ENCODE measurements around the gene ZSCAN12. TPM values are rescaled to one million over a fixed set of nuclear protein-coding genes. Genes with fewer than 3 reads are reported as not detected.

Gene ZSCAN12
- 3.2 and 4.2 TPM in 2 replicates for total RNA-seq

GRCh38 chr6:28399350-28400121 lies at the start of gene ZSCAN12:
Gene ZSCAN12, minus strand, starts transcription at chr6:28399747. Its CDS starts 1,342 bp downstream, at chr6:28398405.

GRCh38 chr6:28443112-28443773 lies 43.7 kb upstream of the ZSCAN12 start, which contains the start of gene ZSCAN23:
Gene ZSCAN23, minus strand, starts transcription at chr6:28443491. Its CDS starts 7,225 bp downstream, at chr6:28436266.

DNA sequence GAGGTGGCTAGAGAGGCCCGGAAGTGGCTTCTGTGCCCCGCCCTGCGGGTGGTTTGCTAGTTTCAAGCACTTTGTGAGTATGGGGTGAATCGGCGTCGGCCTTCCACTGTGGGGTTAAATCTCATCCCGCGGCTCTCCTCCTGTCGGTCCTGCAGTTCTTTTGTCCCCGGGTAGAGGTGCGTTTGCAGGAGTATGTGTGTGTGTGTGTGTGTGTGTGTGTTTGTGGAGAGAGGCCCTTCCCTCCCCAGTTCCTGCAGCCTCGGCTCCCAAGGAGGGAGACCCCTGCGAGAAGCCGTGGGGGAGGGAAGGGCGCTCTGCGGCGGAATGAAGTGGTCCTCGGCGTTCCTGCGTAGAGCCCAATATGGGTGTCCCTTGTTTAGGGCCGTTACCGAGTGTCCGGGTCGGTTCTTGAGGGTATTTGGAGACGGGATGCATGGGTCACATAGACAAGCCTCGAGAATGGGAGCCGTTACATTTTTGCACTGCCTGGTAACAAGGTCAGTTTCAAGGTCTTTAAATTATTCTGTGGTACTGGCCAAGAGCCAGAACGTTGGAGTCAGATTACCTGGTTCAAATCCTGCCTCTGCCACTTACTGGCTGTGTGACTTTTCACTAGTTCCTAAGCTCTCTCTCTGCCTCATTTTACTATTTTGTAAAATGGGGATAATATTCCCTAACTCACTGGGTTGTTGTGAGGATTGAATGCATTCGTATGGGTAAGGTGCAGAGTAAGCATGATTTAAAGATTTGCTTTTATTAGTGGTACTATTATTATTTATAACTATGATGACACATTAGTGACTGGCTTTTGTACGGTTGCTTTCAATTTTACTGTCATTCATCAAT lies 49.4 kb downstream of the ZSCAN12 start, which contains the start of gene ZKSCAN3:
TSS of gene ZKSCAN3 (plus strand) at position 56 of the 846 bp plus-strand sequence. CDS start 9,640 bp downstream, outside the sequence.

GRCh38 chr6:28335564-28336283 lies 63.8 kb downstream of the ZSCAN12 start, which contains the start of gene ZSCAN31:
Gene ZSCAN31, minus strand, starts transcription at chr6:28336148. Its CDS starts 6,465 bp downstream, at chr6:28329683.

Other genes starting within 250 kb of the ZSCAN12 start
- 4.6 and 5.1 TPM in 2 replicates for gene ZSCAN9, start 174.5 kb downstream of the ZSCAN12 start, total RNA-seq
- gene ZKSCAN4, start 147.5 kb downstream of the ZSCAN12 start, total RNA-seq: 2.7 and 3.3 TPM in 2 replicates
- 1.1 and 2.1 TPM in 2 replicates for gene NKAPL, start 140.4 kb downstream of the ZSCAN12 start, total RNA-seq
- gene ZSCAN26, start 132.6 kb downstream of the ZSCAN12 start, total RNA-seq: 11.2 and 14.8 TPM in 2 replicates
- 1.6 and 3.2 TPM in 2 replicates for gene PGBD1, start 118.2 kb downstream of the ZSCAN12 start, total RNA-seq
- gene ZSCAN31, start 63.6 kb downstream of the ZSCAN12 start, total RNA-seq: 10.1 and 14.4 TPM in 2 replicates
- 3.6 and 4.4 TPM in 2 replicates for gene ZKSCAN3, start 49.8 kb downstream of the ZSCAN12 start, total RNA-seq
- gene ZSCAN23, start 43.7 kb upstream of the ZSCAN12 start, total RNA-seq: 1.4 and 1.5 TPM in 2 replicates
- not detected in 2 replicates for gene GPX6, start 116.0 kb upstream of the ZSCAN12 start, total RNA-seq
- gene GPX5, start 126.1 kb upstream of the ZSCAN12 start, total RNA-seq: not detected in 2 replicates

Measured in cardiac ventricle fibroblast (primary cell).